Measurements from ENCODE around the gene SMYD2. TPM values are rescaled to one million over a fixed set of nuclear protein-coding genes. Genes with fewer than 3 reads are reported as not detected.

The SMYD2 gene
- total and polyA plus RNA-seq, 10 of the 15 experiments (the other 5 are each of a cell fraction or from before 2014, with no cell fraction given) = 8.3 to 55.7 (median 26.4) TPM

DNA sequence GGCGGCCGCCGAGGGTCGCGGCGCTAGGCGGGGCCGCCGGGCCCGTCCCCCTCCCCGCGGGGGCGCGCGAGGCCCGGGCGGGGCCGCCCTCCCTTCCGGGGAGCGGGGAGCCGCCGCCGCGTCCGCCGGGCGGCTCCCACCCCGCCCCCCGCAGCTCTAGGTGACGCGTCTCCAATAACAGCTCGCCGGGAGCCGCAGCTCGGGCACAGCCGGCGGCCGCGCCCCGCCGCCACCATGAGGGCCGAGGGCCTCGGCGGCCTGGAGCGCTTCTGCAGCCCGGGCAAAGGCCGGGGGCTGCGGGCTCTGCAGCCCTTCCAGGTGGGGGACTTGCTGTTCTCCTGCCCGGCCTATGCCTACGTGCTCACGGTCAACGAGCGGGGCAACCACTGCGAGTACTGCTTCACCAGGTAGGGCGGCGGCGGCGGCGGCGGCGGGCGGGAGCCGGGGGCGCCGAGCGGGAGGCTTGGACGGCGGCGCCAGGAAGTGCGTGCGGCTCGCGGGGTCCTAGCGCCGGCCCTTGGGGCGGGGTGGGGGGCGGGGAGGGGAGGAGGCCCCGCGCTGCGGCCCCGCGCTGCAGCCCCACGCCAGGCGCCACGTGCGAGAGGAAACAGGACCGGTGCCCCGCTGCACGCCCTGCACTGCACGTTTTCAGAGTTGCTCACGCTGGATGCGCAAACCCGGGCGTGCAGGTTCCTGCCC lies at the start of gene SMYD2 (continued):
- TF ChIP-seq, protein P1, sequence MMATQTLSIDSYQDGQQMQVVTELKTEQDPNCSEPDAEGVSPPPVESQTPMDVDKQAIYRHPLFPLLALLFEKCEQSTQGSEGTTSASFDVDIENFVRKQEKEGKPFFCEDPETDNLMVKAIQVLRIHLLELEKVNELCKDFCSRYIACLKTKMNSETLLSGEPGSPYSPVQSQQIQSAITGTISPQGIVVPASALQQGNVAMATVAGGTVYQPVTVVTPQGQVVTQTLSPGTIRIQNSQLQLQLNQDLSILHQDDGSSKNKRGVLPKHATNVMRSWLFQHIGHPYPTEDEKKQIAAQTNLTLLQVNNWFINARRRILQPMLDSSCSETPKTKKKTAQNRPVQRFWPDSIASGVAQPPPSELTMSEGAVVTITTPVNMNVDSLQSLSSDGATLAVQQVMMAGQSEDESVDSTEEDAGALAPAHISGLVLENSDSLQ (IDR thresholded peaks at IDR 0.05) = no peak
- TF ChIP-seq, protein P2, sequence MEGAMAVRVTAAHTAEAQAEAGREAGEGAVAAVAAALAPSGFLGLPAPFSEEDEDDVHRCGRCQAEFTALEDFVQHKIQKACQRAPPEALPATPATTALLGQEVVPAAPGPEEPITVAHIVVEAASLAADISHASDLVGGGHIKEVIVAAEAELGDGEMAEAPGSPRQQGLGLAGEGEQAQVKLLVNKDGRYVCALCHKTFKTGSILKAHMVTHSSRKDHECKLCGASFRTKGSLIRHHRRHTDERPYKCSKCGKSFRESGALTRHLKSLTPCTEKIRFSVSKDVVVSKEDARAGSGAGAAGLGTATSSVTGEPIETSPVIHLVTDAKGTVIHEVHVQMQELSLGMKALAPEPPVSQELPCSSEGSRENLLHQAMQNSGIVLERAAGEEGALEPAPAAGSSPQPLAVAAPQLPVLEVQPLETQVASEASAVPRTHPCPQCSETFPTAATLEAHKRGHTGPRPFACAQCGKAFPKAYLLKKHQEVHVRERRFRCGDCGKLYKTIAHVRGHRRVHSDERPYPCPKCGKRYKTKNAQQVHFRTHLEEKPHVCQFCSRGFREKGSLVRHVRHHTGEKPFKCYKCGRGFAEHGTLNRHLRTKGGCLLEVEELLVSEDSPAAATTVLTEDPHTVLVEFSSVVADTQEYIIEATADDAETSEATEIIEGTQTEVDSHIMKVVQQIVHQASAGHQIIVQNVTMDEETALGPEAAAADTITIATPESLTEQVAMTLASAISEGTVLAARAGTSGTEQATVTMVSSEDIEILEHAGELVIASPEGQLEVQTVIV (IDR thresholded peaks at IDR 0.05; ENCODE audit: borderline replicate concordance, partially characterized antibody) = no peak
- TF ChIP-seq MEF2B (IDR thresholded peaks at IDR 0.05; ENCODE audit: partially characterized antibody, poor library complexity, severe bottlenecking) = peak; percentile 31
- TF ChIP-seq, protein P3, sequence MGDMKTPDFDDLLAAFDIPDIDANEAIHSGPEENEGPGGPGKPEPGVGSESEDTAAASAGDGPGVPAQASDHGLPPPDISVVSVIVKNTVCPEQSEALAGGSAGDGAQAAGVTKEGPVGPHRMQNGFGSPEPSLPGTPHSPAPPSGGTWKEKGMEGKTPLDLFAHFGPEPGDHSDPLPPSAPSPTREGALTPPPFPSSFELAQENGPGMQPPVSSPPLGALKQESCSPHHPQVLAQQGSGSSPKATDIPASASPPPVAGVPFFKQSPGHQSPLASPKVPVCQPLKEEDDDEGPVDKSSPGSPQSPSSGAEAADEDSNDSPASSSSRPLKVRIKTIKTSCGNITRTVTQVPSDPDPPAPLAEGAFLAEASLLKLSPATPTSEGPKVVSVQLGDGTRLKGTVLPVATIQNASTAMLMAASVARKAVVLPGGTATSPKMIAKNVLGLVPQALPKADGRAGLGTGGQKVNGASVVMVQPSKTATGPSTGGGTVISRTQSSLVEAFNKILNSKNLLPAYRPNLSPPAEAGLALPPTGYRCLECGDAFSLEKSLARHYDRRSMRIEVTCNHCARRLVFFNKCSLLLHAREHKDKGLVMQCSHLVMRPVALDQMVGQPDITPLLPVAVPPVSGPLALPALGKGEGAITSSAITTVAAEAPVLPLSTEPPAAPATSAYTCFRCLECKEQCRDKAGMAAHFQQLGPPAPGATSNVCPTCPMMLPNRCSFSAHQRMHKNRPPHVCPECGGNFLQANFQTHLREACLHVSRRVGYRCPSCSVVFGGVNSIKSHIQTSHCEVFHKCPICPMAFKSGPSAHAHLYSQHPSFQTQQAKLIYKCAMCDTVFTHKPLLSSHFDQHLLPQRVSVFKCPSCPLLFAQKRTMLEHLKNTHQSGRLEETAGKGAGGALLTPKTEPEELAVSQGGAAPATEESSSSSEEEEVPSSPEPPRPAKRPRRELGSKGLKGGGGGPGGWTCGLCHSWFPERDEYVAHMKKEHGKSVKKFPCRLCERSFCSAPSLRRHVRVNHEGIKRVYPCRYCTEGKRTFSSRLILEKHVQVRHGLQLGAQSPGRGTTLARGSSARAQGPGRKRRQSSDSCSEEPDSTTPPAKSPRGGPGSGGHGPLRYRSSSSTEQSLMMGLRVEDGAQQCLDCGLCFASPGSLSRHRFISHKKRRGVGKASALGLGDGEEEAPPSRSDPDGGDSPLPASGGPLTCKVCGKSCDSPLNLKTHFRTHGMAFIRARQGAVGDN (IDR thresholded peaks at IDR 0.05) = peak; percentile 60; the same call in 1 of the 2 replicates
- no peak for TF ChIP-seq NBN (IDR thresholded peaks at IDR 0.05)
- no peak for TF ChIP-seq CHD1 (IDR thresholded peaks at IDR 0.05; ENCODE audit: low read depth, low read length)
- TF ChIP-seq IRF4 (IDR thresholded peaks at IDR 0.05; ENCODE audit: low read depth, low read length) = no peak
- peak; percentile 31; the same call in 1 of the 2 replicates for TF ChIP-seq YY1 (IDR thresholded peaks at IDR 0.05; ENCODE audit: low read depth, low read length)
- TF ChIP-seq ZNF274 (IDR thresholded peaks at IDR 0.05; ENCODE audit: insufficient read depth, insufficient read length) = no peak
- TF ChIP-seq TBL1XR1 (IDR thresholded peaks at IDR 0.05; ENCODE audit: low read depth, low read length) = no peak
- TF ChIP-seq MYC (IDR thresholded peaks at IDR 0.05; ENCODE audit: insufficient read depth, insufficient read length, insufficient replicate concordance, low read length, severe bottlenecking) = peak; percentile 76
- no peak for TF ChIP-seq STAT1 (conservative IDR thresholded peaks at IDR 0.05)
- TF ChIP-seq TCF7 (IDR thresholded peaks at IDR 0.05; ENCODE audit: borderline replicate concordance) = no peak
- TF ChIP-seq, protein P4, sequence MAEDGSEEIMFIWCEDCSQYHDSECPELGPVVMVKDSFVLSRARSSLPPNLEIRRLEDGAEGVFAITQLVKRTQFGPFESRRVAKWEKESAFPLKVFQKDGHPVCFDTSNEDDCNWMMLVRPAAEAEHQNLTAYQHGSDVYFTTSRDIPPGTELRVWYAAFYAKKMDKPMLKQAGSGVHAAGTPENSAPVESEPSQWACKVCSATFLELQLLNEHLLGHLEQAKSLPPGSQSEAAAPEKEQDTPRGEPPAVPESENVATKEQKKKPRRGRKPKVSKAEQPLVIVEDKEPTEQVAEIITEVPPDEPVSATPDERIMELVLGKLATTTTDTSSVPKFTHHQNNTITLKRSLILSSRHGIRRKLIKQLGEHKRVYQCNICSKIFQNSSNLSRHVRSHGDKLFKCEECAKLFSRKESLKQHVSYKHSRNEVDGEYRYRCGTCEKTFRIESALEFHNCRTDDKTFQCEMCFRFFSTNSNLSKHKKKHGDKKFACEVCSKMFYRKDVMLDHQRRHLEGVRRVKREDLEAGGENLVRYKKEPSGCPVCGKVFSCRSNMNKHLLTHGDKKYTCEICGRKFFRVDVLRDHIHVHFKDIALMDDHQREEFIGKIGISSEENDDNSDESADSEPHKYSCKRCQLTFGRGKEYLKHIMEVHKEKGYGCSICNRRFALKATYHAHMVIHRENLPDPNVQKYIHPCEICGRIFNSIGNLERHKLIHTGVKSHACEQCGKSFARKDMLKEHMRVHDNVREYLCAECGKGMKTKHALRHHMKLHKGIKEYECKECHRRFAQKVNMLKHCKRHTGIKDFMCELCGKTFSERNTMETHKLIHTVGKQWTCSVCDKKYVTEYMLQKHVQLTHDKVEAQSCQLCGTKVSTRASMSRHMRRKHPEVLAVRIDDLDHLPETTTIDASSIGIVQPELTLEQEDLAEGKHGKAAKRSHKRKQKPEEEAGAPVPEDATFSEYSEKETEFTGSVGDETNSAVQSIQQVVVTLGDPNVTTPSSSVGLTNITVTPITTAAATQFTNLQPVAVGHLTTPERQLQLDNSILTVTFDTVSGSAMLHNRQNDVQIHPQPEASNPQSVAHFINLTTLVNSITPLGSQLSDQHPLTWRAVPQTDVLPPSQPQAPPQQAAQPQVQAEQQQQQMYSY (CRISPR knock-in tag; IDR thresholded peaks at IDR 0.05) = no peak
- TF ChIP-seq CHD4 (IDR thresholded peaks at IDR 0.05) = no peak
- no peak for TF ChIP-seq POLR2AphosphoS2 (IDR thresholded peaks at IDR 0.05; ENCODE audit: low read depth, low read length)
- TF ChIP-seq CBX3 (IDR thresholded peaks at IDR 0.05; ENCODE audit: borderline replicate concordance, low read depth) = no peak
- no peak for TF ChIP-seq HDAC6 (IDR thresholded peaks at IDR 0.05; ENCODE audit: unreplicated experiment)
- TF ChIP-seq SP1 (IDR thresholded peaks at IDR 0.05; ENCODE audit: low read depth, low read length) = no peak
- no peak for TF ChIP-seq SIX5 (IDR thresholded peaks at IDR 0.05; ENCODE audit: low read depth, low read length, severe bottlenecking)

Measured in GM12878 (cell line).